ENCODE measurements around the gene PPP1R12B.

DNA sequence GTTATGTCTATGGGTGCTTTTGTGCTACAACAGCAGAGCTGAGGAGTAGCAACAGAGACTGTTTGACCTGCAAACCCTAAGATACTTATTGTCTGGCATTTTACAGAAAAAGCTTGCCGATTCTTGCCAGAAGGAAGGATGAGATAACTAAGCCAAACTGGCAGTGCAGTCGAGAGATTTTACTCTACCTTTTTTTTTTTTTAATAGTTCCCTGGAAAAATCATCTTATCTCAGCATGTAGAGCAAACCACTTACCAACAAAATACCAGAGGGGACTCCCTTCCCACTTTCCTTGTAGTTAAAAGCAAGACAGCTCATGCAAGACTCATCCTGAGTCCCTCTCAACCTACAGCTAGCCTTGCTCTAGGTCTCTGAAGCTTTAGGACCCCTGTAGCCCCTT is 228.9 kb downstream of the PPP1R12B start:
- no peak for TF ChIP-seq POLR2A (IDR thresholded peaks at IDR 0.05)
- TF ChIP-seq, protein P1, sequence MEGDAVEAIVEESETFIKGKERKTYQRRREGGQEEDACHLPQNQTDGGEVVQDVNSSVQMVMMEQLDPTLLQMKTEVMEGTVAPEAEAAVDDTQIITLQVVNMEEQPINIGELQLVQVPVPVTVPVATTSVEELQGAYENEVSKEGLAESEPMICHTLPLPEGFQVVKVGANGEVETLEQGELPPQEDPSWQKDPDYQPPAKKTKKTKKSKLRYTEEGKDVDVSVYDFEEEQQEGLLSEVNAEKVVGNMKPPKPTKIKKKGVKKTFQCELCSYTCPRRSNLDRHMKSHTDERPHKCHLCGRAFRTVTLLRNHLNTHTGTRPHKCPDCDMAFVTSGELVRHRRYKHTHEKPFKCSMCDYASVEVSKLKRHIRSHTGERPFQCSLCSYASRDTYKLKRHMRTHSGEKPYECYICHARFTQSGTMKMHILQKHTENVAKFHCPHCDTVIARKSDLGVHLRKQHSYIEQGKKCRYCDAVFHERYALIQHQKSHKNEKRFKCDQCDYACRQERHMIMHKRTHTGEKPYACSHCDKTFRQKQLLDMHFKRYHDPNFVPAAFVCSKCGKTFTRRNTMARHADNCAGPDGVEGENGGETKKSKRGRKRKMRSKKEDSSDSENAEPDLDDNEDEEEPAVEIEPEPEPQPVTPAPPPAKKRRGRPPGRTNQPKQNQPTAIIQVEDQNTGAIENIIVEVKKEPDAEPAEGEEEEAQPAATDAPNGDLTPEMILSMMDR (IDR thresholded peaks at IDR 0.05): no peak

Measured in gastroesophageal sphincter (tissue), 3 donors.